GM12873 (cell line): ENCODE measurements around the gene OPTN.

Source experiments
- CTCF ChIP-seq: IDR thresholded peaks from 2 replicates; pipeline ENCODE4 v1.5.1; 2012; ENCODE audit warnings: low read depth, mild to moderate bottlenecking, moderate library complexity, low read length, control low read depth; ENCODE audit not compliant: insufficient read depth; ENCODE audit errors: missing control alignments

OPTN gene

GRCh38 chr10:13067431-13067830 lies 32.5 kb upstream of the OPTN start:
- TF ChIP-seq CTCF = no peak

- TF ChIP-seq CTCF = no peak
These were observed 31.9 kb upstream of the OPTN start for GRCh38 chr10:13068071-13068470.

- TF ChIP-seq CTCF = no peak
These were observed 31.5 kb upstream of the OPTN start for GRCh38 chr10:13068484-13068883.

GRCh38 chr10:13072339-13072738 lies 27.6 kb upstream of the OPTN start:
- TF ChIP-seq CTCF = no peak

- TF ChIP-seq CTCF = peak; percentile 83
These were observed 25.2 kb upstream of the OPTN start for GRCh38 chr10:13074563-13075451.

- no peak for TF ChIP-seq CTCF
These were observed 20.8 kb upstream of the OPTN start for GRCh38 chr10:13078912-13079775.

- no peak for TF ChIP-seq CTCF
These were observed 20.2 kb upstream of the OPTN start for GRCh38 chr10:13079776-13080050.
